MCF 10A (cell line): ENCODE results near the gene MAGEB2. TPM values are rescaled to one million over a fixed set of nuclear protein-coding genes. Genes with fewer than 3 reads are reported as not detected.
"Not testable (repeated sequence)": the region's sequence is repeated elsewhere in the genome, so short reads cannot be mapped to it uniquely, and the experiment has no call there.

Experiments
- BruUV-seq: library from RNA; stranded (reverse); fragments of 400-500 nt; replicated peaks from 2 replicates; lab custom pipeline; 2021; lab: Mats Ljungman, UMichigan
- CTCF ChIA-PET: fragments of 300-600 bp; sonication (Branson Sonifier 250); formaldehyde crosslinking; extraction: SDS; loops from one replicate; lab custom pipeline; 2021; ENCODE audit warnings: antibody characterized with exemption, inconsistent platforms; lab: Yijun Ruan, JAX
- POLR2A ChIA-PET: fragments of 300-600, 350-650 bp; sonication (Branson Sonifier 250); formaldehyde crosslinking; extraction: SDS; loops from one replicate; lab custom pipeline; 2020; ENCODE audit warnings: antibody characterized with exemption, inconsistent platforms; lab: Yijun Ruan, JAX
- DNase-seq: peaks from one replicate; pipeline ENCODE4 v3.0.0-alpha.2; 2018; ENCODE audit not compliant: unreplicated experiment
- H3K27ac Mint-ChIP-seq: one replicate; pipeline ENCODE4 v1.8.0; 2022; ENCODE audit warnings: mild to moderate bottlenecking, low read depth, mixed read lengths; ENCODE audit not compliant: unreplicated experiment
- H3K27me3 Mint-ChIP-seq: one replicate; pipeline ENCODE4 v1.8.0; 2022; ENCODE audit warnings: mixed read lengths; ENCODE audit not compliant: insufficient read depth, unreplicated experiment
- H3K36me3 Mint-ChIP-seq: one replicate; pipeline ENCODE4 v1.8.0; 2022; ENCODE audit warnings: mild to moderate bottlenecking, moderate library complexity, mixed read lengths; ENCODE audit not compliant: insufficient read depth, unreplicated experiment
- H3K4me1 Mint-ChIP-seq: one replicate; pipeline ENCODE4 v1.8.0; 2022; ENCODE audit warnings: mixed read lengths; ENCODE audit not compliant: insufficient read depth, unreplicated experiment
- H3K4me3 Mint-ChIP-seq: one replicate; pipeline ENCODE4 v1.8.0; 2022; ENCODE audit warnings: mild to moderate bottlenecking, moderate library complexity, mixed read lengths; ENCODE audit not compliant: unreplicated experiment
- H3K9me3 Mint-ChIP-seq: one replicate; pipeline ENCODE4 v1.8.0; 2022; ENCODE audit warnings: mixed read lengths; ENCODE audit not compliant: unreplicated experiment
- intact Hi-C: fragments of 100-400 bp; cut with micrococcal nuclease; formaldehyde crosslinking; loops from 2 replicates; pipeline ENCODE4 v1.14.1; 2022
- total RNA-seq: library from RNA; stranded (reverse); gene quantifications from 2 replicates; pipeline ENCODE4 v1.2.3, GENCODE V29; 2022
- TF ChIP-seq, protein P1 (sequence below): fragments of 200-600 bp; IDR thresholded peaks from one replicate; pipeline ENCODE4 v1.8.0; 2022; ENCODE audit warnings: antibody characterized with exemption, mild to moderate bottlenecking; ENCODE audit not compliant: unreplicated experiment

The MAGEB2 gene
- total RNA-seq, 1 experiment from 2014 or later, result not detected

DNA sequence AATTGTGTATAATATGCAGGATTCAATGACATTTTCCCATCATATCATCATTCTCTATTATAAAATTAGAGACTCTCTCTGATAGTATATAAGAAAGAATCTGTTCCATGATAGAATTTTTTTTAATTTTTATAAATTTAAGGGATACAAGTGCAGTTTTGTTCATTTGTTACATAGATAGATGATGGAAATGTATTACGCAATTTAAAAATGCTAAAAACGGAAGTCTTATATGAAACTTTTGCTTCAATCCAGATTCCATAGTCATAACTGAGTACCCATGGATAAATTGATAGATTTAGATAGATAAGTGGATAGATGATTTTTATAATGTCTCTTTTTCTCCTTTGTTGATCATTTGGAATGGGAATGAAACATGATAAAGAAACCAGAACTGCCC is 24.9 kb upstream of the MAGEB2 start:
- peaks cover 54% of the 10 kb centered on the region for H3K27me3 Mint-ChIP-seq
- TF ChIP-seq, protein P1, sequence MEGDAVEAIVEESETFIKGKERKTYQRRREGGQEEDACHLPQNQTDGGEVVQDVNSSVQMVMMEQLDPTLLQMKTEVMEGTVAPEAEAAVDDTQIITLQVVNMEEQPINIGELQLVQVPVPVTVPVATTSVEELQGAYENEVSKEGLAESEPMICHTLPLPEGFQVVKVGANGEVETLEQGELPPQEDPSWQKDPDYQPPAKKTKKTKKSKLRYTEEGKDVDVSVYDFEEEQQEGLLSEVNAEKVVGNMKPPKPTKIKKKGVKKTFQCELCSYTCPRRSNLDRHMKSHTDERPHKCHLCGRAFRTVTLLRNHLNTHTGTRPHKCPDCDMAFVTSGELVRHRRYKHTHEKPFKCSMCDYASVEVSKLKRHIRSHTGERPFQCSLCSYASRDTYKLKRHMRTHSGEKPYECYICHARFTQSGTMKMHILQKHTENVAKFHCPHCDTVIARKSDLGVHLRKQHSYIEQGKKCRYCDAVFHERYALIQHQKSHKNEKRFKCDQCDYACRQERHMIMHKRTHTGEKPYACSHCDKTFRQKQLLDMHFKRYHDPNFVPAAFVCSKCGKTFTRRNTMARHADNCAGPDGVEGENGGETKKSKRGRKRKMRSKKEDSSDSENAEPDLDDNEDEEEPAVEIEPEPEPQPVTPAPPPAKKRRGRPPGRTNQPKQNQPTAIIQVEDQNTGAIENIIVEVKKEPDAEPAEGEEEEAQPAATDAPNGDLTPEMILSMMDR, result no peak
- no peaks in the 10 kb centered on the region for H3K4me1 Mint-ChIP-seq
- CTCF ChIA-PET, result no interaction called here
- no peak for DNase-seq
- intact Hi-C loops, result no loop called here
- POLR2A ChIA-PET, result no interaction called here
- no peak overlapping the region for H3K27ac Mint-ChIP-seq
- H3K4me3 Mint-ChIP-seq, result no peak overlapping the region
- no TSS peak for BruUV-seq
- no peaks in the 10 kb centered on the region for H3K9me3 Mint-ChIP-seq
- no peaks in the 10 kb centered on the region for H3K36me3 Mint-ChIP-seq

DNA sequence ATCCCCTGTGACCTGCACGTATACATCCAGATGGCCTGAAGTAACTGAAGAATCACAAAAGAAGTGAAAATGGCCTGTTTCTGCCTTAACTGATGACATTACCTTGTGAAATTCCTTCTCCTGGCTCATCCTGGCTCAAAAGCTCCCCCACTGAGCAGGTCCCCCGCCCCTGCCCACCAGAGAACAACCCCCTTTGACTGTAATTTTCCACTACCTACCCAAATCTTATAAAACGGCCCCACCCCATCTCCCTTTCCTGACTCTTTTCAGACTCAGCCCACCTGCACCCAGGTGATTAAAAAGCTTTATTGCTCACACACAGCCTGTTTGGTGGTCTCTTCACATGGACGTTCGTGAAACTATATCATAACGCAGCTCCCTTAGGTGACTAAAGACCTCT is 21.5 kb upstream of the MAGEB2 start:
- intact Hi-C loops, H3K36me3 Mint-ChIP-seq, BruUV-seq: not testable (repeated sequence)

DNA sequence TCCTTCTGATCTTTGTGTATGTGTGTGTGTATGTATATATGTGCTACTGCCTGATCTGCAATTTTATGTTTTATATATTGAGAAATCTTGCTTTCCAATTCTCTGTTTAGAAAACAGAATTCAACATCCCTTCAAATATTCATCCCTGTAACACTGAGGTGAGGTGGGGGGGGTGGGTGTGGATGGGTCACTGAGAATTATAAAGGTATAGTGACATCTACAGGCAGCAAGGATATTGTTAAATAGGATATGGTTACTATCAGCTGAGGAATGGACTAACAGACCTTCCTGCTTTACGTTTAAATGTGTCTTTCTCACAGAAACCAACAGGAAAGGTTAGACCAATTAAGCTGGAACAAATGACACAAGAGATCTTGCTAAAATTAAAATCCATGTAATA is 19.0 kb upstream of the MAGEB2 start:
- TF ChIP-seq, protein P1, result peak; percentile 28
- no peaks in the 10 kb centered on the region for H3K36me3 Mint-ChIP-seq
- no peak overlapping the region for H3K27ac Mint-ChIP-seq
- H3K9me3 Mint-ChIP-seq, result no peaks in the 10 kb centered on the region
- POLR2A ChIA-PET, result no interaction called here
- intact Hi-C loops, result loop anchor here (1.0 kb wide), 1 partner anchor 54 kb away; no protein-coding TSS in a partner anchor
- no peak overlapping the region for H3K4me3 Mint-ChIP-seq
- DNase-seq, result peak; percentile 26
- CTCF ChIA-PET, result interaction anchor here (0.6 to 1.8 kb wide), 16 partner anchors 10 to 1482 kb away, joined by 3 to 9 read pairs (median 4); no protein-coding TSS in a partner anchor
- no peaks in the 10 kb centered on the region for H3K4me1 Mint-ChIP-seq
- H3K27me3 Mint-ChIP-seq, result peaks cover 35% of the 10 kb centered on the region
- BruUV-seq, result no TSS peak

More for the DNA sequence above, 21.5 kb upstream of the MAGEB2 start:
- POLR2A ChIA-PET, H3K27ac Mint-ChIP-seq, H3K4me3 Mint-ChIP-seq, H3K4me1 Mint-ChIP-seq, H3K9me3 Mint-ChIP-seq, DNase-seq: not testable (repeated sequence)
- H3K27me3 Mint-ChIP-seq, result peaks cover 36% of the 10 kb centered on the region
- CTCF ChIA-PET, result interaction anchor here (1.7 kb wide), 1 partner anchor 310 kb away, joined by 4 read pairs; no protein-coding TSS in a partner anchor

DNA sequence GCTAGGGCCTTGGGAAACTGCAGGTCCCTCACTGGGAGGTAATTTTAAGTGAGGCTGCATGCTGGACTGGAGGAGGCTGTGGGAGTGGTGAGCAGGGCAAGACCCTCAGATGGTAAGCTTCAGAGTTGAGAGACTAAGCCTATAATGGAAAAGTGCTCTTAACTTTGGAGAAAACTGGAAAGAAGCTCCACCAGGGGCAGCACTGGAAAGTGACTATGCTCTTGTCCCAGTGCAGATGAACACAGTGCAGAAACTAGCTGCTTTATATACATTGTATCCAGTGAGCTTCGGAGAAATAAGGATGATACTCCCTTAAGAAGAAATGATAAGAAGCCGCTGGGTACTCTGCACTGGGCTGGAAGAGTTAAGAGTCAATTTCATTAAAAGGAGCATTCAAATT is 3.2 kb upstream of the MAGEB2 start:
- Mint-ChIP-seq H3K9me3 (no peaks in the 10 kb centered on the region), H3K27ac (no peak overlapping the region), H3K36me3 (no peaks in the 10 kb centered on the region), H3K27me3 (peaks cover 47% of the 10 kb centered on the region), H3K4me3 (no peak overlapping the region), H3K4me1 (no peaks in the 10 kb centered on the region)
- DNase-seq, result peak; percentile 2
- CTCF ChIA-PET, result interaction anchor here (0.6 kb wide), 2 partner anchors 61 to 1902 kb away, joined by 3 to 4 read pairs; no protein-coding TSS in a partner anchor
- intact Hi-C loops, result no loop called here
- BruUV-seq, result no TSS peak
- TF ChIP-seq, protein P1, result no peak
- POLR2A ChIA-PET, result interaction anchor here (0.6 kb wide), 1 partner anchor 40 kb away, joined by 3 read pairs; no protein-coding TSS in a partner anchor

DNA sequence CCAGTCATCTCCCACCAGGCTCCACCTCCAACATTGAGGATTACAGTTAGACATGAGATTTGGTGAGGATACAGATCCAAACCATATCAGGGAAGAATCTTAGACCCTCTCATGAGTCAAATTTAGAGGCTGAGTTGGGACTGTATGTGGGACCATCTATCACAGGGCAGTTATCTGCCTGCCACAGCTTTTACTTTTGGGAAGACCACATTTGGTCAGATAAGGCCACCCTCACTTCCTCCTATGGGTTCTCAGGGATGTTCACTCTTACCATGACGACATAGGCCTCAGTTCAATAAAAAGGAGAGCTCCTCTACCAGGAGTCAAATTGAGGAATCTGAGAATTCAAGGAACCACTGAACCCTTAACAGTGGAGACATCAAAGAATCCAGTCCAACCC is 2.1 kb downstream of the MAGEB2 start:
- ChIA-PET POLR2A (no interaction called here), CTCF (no interaction called here)
- Mint-ChIP-seq H3K9me3 (no peaks in the 10 kb centered on the region), H3K27ac (no peak overlapping the region), H3K27me3 (peaks cover 14% of the 10 kb centered on the region), H3K4me1 (no peaks in the 10 kb centered on the region), H3K36me3 (no peaks in the 10 kb centered on the region), H3K4me3 (no peak overlapping the region)
- DNase-seq, result no peak
- TF ChIP-seq, protein P1, result no peak
- no TSS peak for BruUV-seq
- intact Hi-C loops, result no loop called here
